Measurements from ENCODE around the gene AACS.
"Not testable (repeated sequence)": the region's sequence is repeated elsewhere in the genome, so short reads cannot be mapped to it uniquely, and the experiment has no call there.

Gene AACS

GRCh38 chr12:125105600-125105999 is 40.4 kb downstream of the AACS start:
- DNase-seq (ENCODE audit: low spot score) (no peak), ATAC-seq (ENCODE audit: low read depth) (no peak)
- TF ChIP-seq CTCF (IDR thresholded peaks at IDR 0.05; ENCODE audit: poor library complexity, severe bottlenecking) = no peak
- Histone ChIP-seq H3K4me1 (ENCODE audit: insufficient read depth, poor library complexity, severe bottlenecking) (no peaks in the 10 kb centered on the region), H3K27ac (ENCODE audit: poor library complexity, severe bottlenecking) (no peak overlapping the region), H3K36me3 (ENCODE audit: low read depth) (peaks cover 48% of the 10 kb centered on the region), H3K4me3 (ENCODE audit: severe bottlenecking) (no peak overlapping the region), H3K27me3 (ENCODE audit: insufficient read depth, poor library complexity, severe bottlenecking) (no peaks in the 10 kb centered on the region), H3K9me3 (ENCODE audit: severe bottlenecking) (no peaks in the 10 kb centered on the region)

- Histone ChIP-seq H3K9me3 (ENCODE audit: severe bottlenecking) (no peaks in the 10 kb centered on the region), H3K27me3 (ENCODE audit: insufficient read depth, poor library complexity, severe bottlenecking) (no peaks in the 10 kb centered on the region), H3K4me1 (ENCODE audit: insufficient read depth, poor library complexity, severe bottlenecking) (no peaks in the 10 kb centered on the region), H3K4me3 (ENCODE audit: severe bottlenecking) (no peak overlapping the region), H3K36me3 (ENCODE audit: low read depth) (peaks cover 37% of the 10 kb centered on the region), H3K27ac (ENCODE audit: poor library complexity, severe bottlenecking) (no peak overlapping the region)
- ATAC-seq (ENCODE audit: low read depth) (no peak), DNase-seq (ENCODE audit: low spot score) (no peak)
- TF ChIP-seq CTCF (IDR thresholded peaks at IDR 0.05; ENCODE audit: poor library complexity, severe bottlenecking) = no peak
Measured at GRCh38 chr12:125110641-125111360, 45.6 kb downstream of the AACS start.

- no peaks in the 10 kb centered on the region for H3K9me3 ChIP-seq (ENCODE audit: severe bottlenecking)
- H3K27me3 ChIP-seq (ENCODE audit: insufficient read depth, poor library complexity, severe bottlenecking) = no peaks in the 10 kb centered on the region
- no peak for TF ChIP-seq CTCF (IDR thresholded peaks at IDR 0.05; ENCODE audit: poor library complexity, severe bottlenecking)
- peaks cover 31% of the 10 kb centered on the region for H3K36me3 ChIP-seq (ENCODE audit: low read depth)
- no peak for DNase-seq (ENCODE audit: low spot score)
- no peak overlapping the region for H3K4me3 ChIP-seq (ENCODE audit: severe bottlenecking)
- no peak for ATAC-seq (ENCODE audit: low read depth)
- H3K4me1 ChIP-seq (ENCODE audit: insufficient read depth, poor library complexity, severe bottlenecking) = no peaks in the 10 kb centered on the region
- no peak overlapping the region for H3K27ac ChIP-seq (ENCODE audit: poor library complexity, severe bottlenecking)
Measured at GRCh38 chr12:125111403-125111802, 46.2 kb downstream of the AACS start.

- not testable (repeated sequence) for H3K9me3 ChIP-seq (ENCODE audit: severe bottlenecking); H3K4me3 ChIP-seq (ENCODE audit: severe bottlenecking); ATAC-seq (ENCODE audit: low read depth); DNase-seq (ENCODE audit: low spot score); H3K4me1 ChIP-seq (ENCODE audit: insufficient read depth, poor library complexity, severe bottlenecking); H3K27ac ChIP-seq (ENCODE audit: poor library complexity, severe bottlenecking); H3K27me3 ChIP-seq (ENCODE audit: insufficient read depth, poor library complexity, severe bottlenecking)
- peaks cover 31% of the 10 kb centered on the region for H3K36me3 ChIP-seq (ENCODE audit: low read depth)
Measured at GRCh38 chr12:125112614-125113013, 47.4 kb downstream of the AACS start.

- peaks cover 26% of the 10 kb centered on the region for H3K36me3 ChIP-seq (ENCODE audit: low read depth)
- DNase-seq (ENCODE audit: low spot score) (no peak), ATAC-seq (ENCODE audit: low read depth) (no peak)
- H3K4me1 ChIP-seq (ENCODE audit: insufficient read depth, poor library complexity, severe bottlenecking) = no peaks in the 10 kb centered on the region
- H3K27me3 ChIP-seq (ENCODE audit: insufficient read depth, poor library complexity, severe bottlenecking) = no peaks in the 10 kb centered on the region
- H3K9me3 ChIP-seq (ENCODE audit: severe bottlenecking) = no peaks in the 10 kb centered on the region
- no peak for TF ChIP-seq CTCF (IDR thresholded peaks at IDR 0.05; ENCODE audit: poor library complexity, severe bottlenecking)
- H3K4me3 ChIP-seq (ENCODE audit: severe bottlenecking) = no peak overlapping the region
- H3K27ac ChIP-seq (ENCODE audit: poor library complexity, severe bottlenecking) = no peak overlapping the region
Measured at GRCh38 chr12:125113263-125113662, 48.0 kb downstream of the AACS start.

All from RWPE2 (cell line).